Umbilical cord (tissue), 2 donors: ENCODE data around the gene MUC20. TPM values are rescaled to one million over a fixed set of nuclear protein-coding genes. Genes with fewer than 3 reads are reported as not detected.
"Not testable (repeated sequence)": the region's sequence is repeated elsewhere in the genome, so short reads cannot be mapped to it uniquely, and the experiment has no call there.

Experiments used
- DNase-seq: peaks from one replicate; pipeline ENCODE4 v3.0.0-alpha.2; 2015; ENCODE audit warnings: low spot score
- total RNA-seq: library from RNA; depleted of rRNA; stranded (reverse); fragments of >200 nt; gene quantifications from one replicate; pipeline ENCODE4 v1.2.3, GENCODE V29; 2014; ENCODE audit warnings: low replicate concordance; ENCODE audit not compliant: insufficient read depth

The MUC20 gene
- total RNA-seq, 1 donor from 2014 or later, result 5.8 TPM

GRCh38 chr3:195770841-195771645 is 50.3 kb downstream of the MUC20 start:
- DNase-seq, result not testable (repeated sequence)

- DNase-seq, result no peak
These were observed 51.0 kb downstream of the MUC20 start for GRCh38 chr3:195771646-195772300.

GRCh38 chr3:195773956-195774537 is 53.3 kb downstream of the MUC20 start:
- no peak for DNase-seq

- no peak for DNase-seq
These were observed 54.1 kb downstream of the MUC20 start for GRCh38 chr3:195774917-195775316.

GRCh38 chr3:195777975-195778374 is 57.2 kb downstream of the MUC20 start:
- no peak for DNase-seq

GRCh38 chr3:195781236-195781635 is 60.5 kb downstream of the MUC20 start:
- not testable (repeated sequence) for DNase-seq

Other genes with a start within 250 kb of the MUC20 start
- 124 TPM for gene PPP1R2, start 177.7 kb upstream of the MUC20 start, total RNA-seq
- not detected for gene APOD, start 137.0 kb upstream of the MUC20 start, total RNA-seq
- 1.7 TPM for gene MUC4, start 91.0 kb downstream of the MUC20 start, total RNA-seq
- gene TNK2, start 187.6 kb downstream of the MUC20 start, total RNA-seq, result 7.7 TPM